Peyer's patch (tissue), 4 donors: ENCODE data around the gene ARSI.

ENCODE experiments used
- CTCF ChIP-seq, 6 experiments: fragments of 450-650 bp in 4 of 6; fragments of 200-600 bp in 2 of 6; sonication (generic) in 1 of 6; IDR thresholded peaks; one replicate each; pipeline ENCODE4 v1.5.1; 2017 to 2019; ENCODE audit warnings: antibody characterized with exemption in 6 of 6, mild to moderate bottlenecking in 3 of 6, moderate library complexity in 1 of 6
- POLR2A ChIP-seq, 2 donors: fragments of 450-650 bp; IDR thresholded peaks; one replicate each; pipeline ENCODE4 v1.5.1; 2017; ENCODE audit warnings: antibody characterized with exemption in 2 of 2, mild to moderate bottlenecking in 2 of 2, moderate library complexity in 2 of 2

DNA sequence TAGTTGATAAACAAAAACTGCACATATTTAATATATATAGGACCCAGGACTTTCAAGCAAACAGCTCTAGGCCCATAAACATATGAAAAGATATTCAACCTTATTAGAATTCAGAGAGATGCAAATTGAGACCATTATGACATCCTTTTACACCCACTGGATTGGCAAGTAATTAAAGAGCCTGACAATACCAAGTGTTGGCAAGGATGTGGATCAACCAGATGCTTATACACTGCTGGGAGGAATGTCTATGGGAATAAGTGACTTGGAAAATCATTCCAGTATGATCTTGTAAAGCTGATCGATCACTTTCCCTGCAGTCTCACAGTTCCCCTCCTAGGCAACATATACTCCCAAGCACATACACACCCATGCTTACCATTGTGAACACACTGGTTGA, 39.3 kb upstream of the ARSI start:
- TF ChIP-seq CTCF (IDR thresholded peaks at IDR 0.05) (no peak), POLR2A (IDR thresholded peaks at IDR 0.05) (no peak)
